ENCODE data around the gene MRTFB.

DNA sequence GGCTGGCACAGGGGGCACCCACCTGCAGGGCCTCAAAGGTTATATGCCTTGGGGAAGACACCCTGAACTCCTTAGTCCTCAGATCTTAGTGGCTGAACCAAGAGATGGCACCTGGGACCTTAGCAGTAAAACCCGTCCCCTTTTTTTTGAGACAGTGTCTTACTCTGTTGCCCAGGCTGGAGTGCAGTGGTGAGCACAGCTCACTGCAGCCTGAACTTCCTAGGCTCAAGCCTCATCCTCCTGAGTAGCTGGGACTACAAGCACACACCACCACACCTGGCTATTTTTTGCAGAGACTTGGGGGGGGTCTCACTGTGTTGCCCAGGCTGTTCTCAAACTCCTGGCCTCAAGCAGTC is 237.2 kb downstream of the MRTFB start:
- TF ChIP-seq POLR2A (IDR thresholded peaks at IDR 0.05) = no peak
- TF ChIP-seq, protein P1, sequence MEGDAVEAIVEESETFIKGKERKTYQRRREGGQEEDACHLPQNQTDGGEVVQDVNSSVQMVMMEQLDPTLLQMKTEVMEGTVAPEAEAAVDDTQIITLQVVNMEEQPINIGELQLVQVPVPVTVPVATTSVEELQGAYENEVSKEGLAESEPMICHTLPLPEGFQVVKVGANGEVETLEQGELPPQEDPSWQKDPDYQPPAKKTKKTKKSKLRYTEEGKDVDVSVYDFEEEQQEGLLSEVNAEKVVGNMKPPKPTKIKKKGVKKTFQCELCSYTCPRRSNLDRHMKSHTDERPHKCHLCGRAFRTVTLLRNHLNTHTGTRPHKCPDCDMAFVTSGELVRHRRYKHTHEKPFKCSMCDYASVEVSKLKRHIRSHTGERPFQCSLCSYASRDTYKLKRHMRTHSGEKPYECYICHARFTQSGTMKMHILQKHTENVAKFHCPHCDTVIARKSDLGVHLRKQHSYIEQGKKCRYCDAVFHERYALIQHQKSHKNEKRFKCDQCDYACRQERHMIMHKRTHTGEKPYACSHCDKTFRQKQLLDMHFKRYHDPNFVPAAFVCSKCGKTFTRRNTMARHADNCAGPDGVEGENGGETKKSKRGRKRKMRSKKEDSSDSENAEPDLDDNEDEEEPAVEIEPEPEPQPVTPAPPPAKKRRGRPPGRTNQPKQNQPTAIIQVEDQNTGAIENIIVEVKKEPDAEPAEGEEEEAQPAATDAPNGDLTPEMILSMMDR (IDR thresholded peaks at IDR 0.05 in 4 of 5, conservative IDR thresholded peaks at IDR 0.05 in 1 of 5) = no peak

All from gastrocnemius medialis (tissue), 4 donors.